Measurements from ENCODE around the gene L3MBTL4.

GRCh38 chr18:6389005-6389404 is 25.7 kb downstream of the L3MBTL4 start:
- TF ChIP-seq POLR2A (IDR thresholded peaks at IDR 0.05) (no peak), CTCF (IDR thresholded peaks at IDR 0.05) (no peak)
